A549 (cell line): Measurements from ENCODE around the gene SLC24A2.

Experiments used
- BHLHE40 ChIP-seq: IDR thresholded peaks from 2 replicates; pipeline ENCODE4 v1.6.1; 2012; ENCODE audit warnings: low read depth, low read length, inconsistent platforms
- CEBPB ChIP-seq, 2 experiments: fragments of >200 bp in 1 of 2; sonication (Bioruptor Twin) in 1 of 2; formaldehyde crosslinking in 1 of 2; IDR thresholded peaks; 2 replicates each; pipeline ENCODE4 v1.6.1; 2012 to 2016
- CHD2 ChIP-seq: fragments of 150-350 bp; IDR thresholded peaks from 2 replicates; pipeline ENCODE4 v1.6.1; 2014; ENCODE audit warnings: low read length; ENCODE audit not compliant: partially characterized antibody
- CTCF ChIP-seq: fragments of >200 bp; sonication (Bioruptor Twin); formaldehyde crosslinking; IDR thresholded peaks from 3 replicates; pipeline ENCODE4 v1.5.1; 2016
- PBX3 ChIP-seq: IDR thresholded peaks from 2 replicates; pipeline ENCODE4 v1.6.1; 2012
- POLR2A ChIP-seq: IDR thresholded peaks from 2 replicates; pipeline ENCODE4 v1.6.1; 2012; ENCODE audit warnings: mild to moderate bottlenecking, low read length
- RCOR1 ChIP-seq: fragments of 150-350 bp; IDR thresholded peaks from 2 replicates; pipeline ENCODE4 v1.6.1; 2014; ENCODE audit warnings: antibody characterized with exemption, low read length, low read depth

- TF ChIP-seq RCOR1 = no peak
- no peak for TF ChIP-seq BHLHE40
- TF ChIP-seq CTCF = no peak
- no peak for TF ChIP-seq PBX3
- no peak for TF ChIP-seq POLR2A
- TF ChIP-seq CEBPB (IDR thresholded peaks at IDR 0.05) = no peak
- TF ChIP-seq CHD2 = no peak
Observed at GRCh38 chr9:19799784-19800183, 10.9 kb upstream of the SLC24A2 start.
